Loucy (cell line): ENCODE data around the gene CYFIP2.

Experiments
- H2AFZ ChIP-seq: fragments of 200-600 bp; sonication (generic); 2 replicates; pipeline ENCODE4 v1.6.0; 2016; ENCODE audit warnings: antibody characterized with exemption, mild to moderate bottlenecking, low read length, moderate library complexity
- H3F3A ChIP-seq: fragments of 200-600 bp; 2 replicates; pipeline ENCODE4 v1.6.0; 2016; ENCODE audit warnings: antibody characterized with exemption, low read depth, mild to moderate bottlenecking
- H3K27me3 ChIP-seq: fragments of 200-600 bp; sonication (generic); 2 replicates; pipeline ENCODE4 v1.6.1; 2014; ENCODE audit warnings: low read length, mild to moderate bottlenecking; ENCODE audit not compliant: insufficient read depth, poor library complexity, severe bottlenecking
- H3K36me3 ChIP-seq: fragments of 200-600 bp; sonication (generic); 2 replicates; pipeline ENCODE4 v1.6.1; 2016; ENCODE audit warnings: low read length; ENCODE audit not compliant: insufficient read depth
- H3K4me1 ChIP-seq: fragments of 200-600 bp; sonication (generic); 2 replicates; pipeline ENCODE4 v1.5.1; 2014; ENCODE audit warnings: low read length, mild to moderate bottlenecking; ENCODE audit not compliant: insufficient read depth, poor library complexity, severe bottlenecking
- H3K4me2 ChIP-seq: fragments of 200-600 bp; sonication (generic); 2 replicates; pipeline ENCODE4 v1.6.0; 2014; ENCODE audit warnings: antibody characterized with exemption, low read length, low read depth, mild to moderate bottlenecking; ENCODE audit not compliant: poor library complexity, severe bottlenecking
- H3K4me3 ChIP-seq: fragments of 200-600 bp; sonication (generic); 2 replicates; pipeline ENCODE4 v1.5.1; 2014; ENCODE audit warnings: low read length, mild to moderate bottlenecking, mixed read lengths; ENCODE audit not compliant: poor library complexity, severe bottlenecking
- H3K79me2 ChIP-seq: fragments of 200-600 bp; sonication (generic); 2 replicates; pipeline ENCODE4 v1.6.1; 2014; ENCODE audit warnings: low read length; ENCODE audit not compliant: insufficient read depth
- H3K9ac ChIP-seq: fragments of 200-600 bp; sonication (generic); 2 replicates; pipeline ENCODE4 v1.6.0; 2014; ENCODE audit warnings: mild to moderate bottlenecking, low read depth, low read length, moderate library complexity; ENCODE audit not compliant: poor library complexity, severe bottlenecking
- H3K9me2 ChIP-seq: fragments of 200-600 bp; sonication (generic); replicated peaks from 2 replicates; pipeline ENCODE4 v1.6.1; 2016; ENCODE audit warnings: low read depth, low read length, mixed read lengths
- H3K9me3 ChIP-seq: fragments of 200-600 bp; sonication (generic); 2 replicates; pipeline ENCODE4 v1.6.1; 2014; ENCODE audit warnings: mild to moderate bottlenecking, antibody characterized with exemption, low read length, low read depth; ENCODE audit not compliant: insufficient read depth
- H4K20me1 ChIP-seq: fragments of 200-600 bp; sonication (generic); 2 replicates; pipeline ENCODE4 v1.6.0; 2014; ENCODE audit warnings: antibody characterized with exemption, low read length, mild to moderate bottlenecking; ENCODE audit not compliant: insufficient read depth, poor library complexity, severe bottlenecking
- CTCF ChIP-seq: fragments of 200-600 bp; sonication (generic); conservative IDR thresholded peaks from 2 replicates; pipeline ENCODE4 v1.5.1; 2014; ENCODE audit warnings: mild to moderate bottlenecking, antibody characterized with exemption, low read length
- EZH2phosphoT487 ChIP-seq: fragments of 200-600 bp; IDR thresholded peaks from 2 replicates; pipeline ENCODE4 v1.6.1; 2018; ENCODE audit warnings: antibody characterized with exemption, mild to moderate bottlenecking, moderate library complexity, borderline replicate concordance

The CYFIP2 gene

GRCh38 chr5:157324237-157324636, 58.3 kb downstream of the CYFIP2 start:
- H3K36me3 ChIP-seq, result peaks cover 89% of the 10 kb centered on the region; the same call in 1 of the 2 replicates
- peaks cover 4% of the 10 kb centered on the region for H4K20me1 ChIP-seq
- H3K9ac ChIP-seq, result no peak overlapping the region
- no peak overlapping the region for H3K4me2 ChIP-seq
- no peaks in the 10 kb centered on the region for H3K27me3 ChIP-seq
- no peaks in the 10 kb centered on the region for H3K9me3 ChIP-seq
- no peaks in the 10 kb centered on the region for H3F3A ChIP-seq
- no peaks in the 10 kb centered on the region for H3K9me2 ChIP-seq
- H3K4me1 ChIP-seq, result no peaks in the 10 kb centered on the region
- no peak overlapping the region for H2AFZ ChIP-seq
- TF ChIP-seq CTCF (peak; percentile 26; the same call in 1 of the 2 replicates), EZH2phosphoT487 (no peak)
- H3K4me3 ChIP-seq, result no peak overlapping the region
- no peaks in the 10 kb centered on the region for H3K79me2 ChIP-seq

GRCh38 chr5:157326440-157327005, 60.6 kb downstream of the CYFIP2 start:
- H3K9ac ChIP-seq, result no peak overlapping the region
- H3K36me3 ChIP-seq, result peaks cover 88% of the 10 kb centered on the region; the same call in 1 of the 2 replicates
- H3K4me3 ChIP-seq, result no peak overlapping the region
- H3K27me3 ChIP-seq, result no peaks in the 10 kb centered on the region
- peaks cover 4% of the 10 kb centered on the region for H4K20me1 ChIP-seq
- H3F3A ChIP-seq, result no peaks in the 10 kb centered on the region
- TF ChIP-seq CTCF (no peak), EZH2phosphoT487 (no peak)
- no peaks in the 10 kb centered on the region for H3K9me2 ChIP-seq
- no peaks in the 10 kb centered on the region for H3K79me2 ChIP-seq
- no peaks in the 10 kb centered on the region for H3K4me1 ChIP-seq
- H3K4me2 ChIP-seq, result no peak overlapping the region
- H3K9me3 ChIP-seq, result no peaks in the 10 kb centered on the region
- no peak overlapping the region for H2AFZ ChIP-seq

- H3K36me3 ChIP-seq, result peaks cover 89% of the 10 kb centered on the region; the same call in 1 of the 2 replicates
- no peaks in the 10 kb centered on the region for H3K9me2 ChIP-seq
- no peaks in the 10 kb centered on the region for H3K79me2 ChIP-seq
- no peaks in the 10 kb centered on the region for H3K27me3 ChIP-seq
- no peak overlapping the region for H2AFZ ChIP-seq
- no peak overlapping the region for H3K4me3 ChIP-seq
- H3K9me3 ChIP-seq, result no peaks in the 10 kb centered on the region
- TF ChIP-seq EZH2phosphoT487, result no peak
- no peak for TF ChIP-seq CTCF
- H3F3A ChIP-seq, result no peaks in the 10 kb centered on the region
- no peaks in the 10 kb centered on the region for H3K4me1 ChIP-seq
- H3K4me2 ChIP-seq, result no peak overlapping the region
- peaks cover 4% of the 10 kb centered on the region for H4K20me1 ChIP-seq
- H3K9ac ChIP-seq, result no peak overlapping the region
These were observed 61.8 kb downstream of the CYFIP2 start for GRCh38 chr5:157327771-157328170.
